Stimulated activated naive CD8-positive, alpha-beta T cell treated with anti-CD3 and anti-CD28 coated beads, Interleukin-15, amount 100 ng/mL, for 72 hours (primary cell): ENCODE data around the gene ZDHHC14.
"Not testable (repeated sequence)": the region's sequence is repeated elsewhere in the genome, so short reads cannot be mapped to it uniquely, and the experiment has no call there.

ENCODE experiments used
- ATAC-seq: fragments of 150-1000 bp; cut with Tn5 transposase; 2 replicates; pipeline ENCODE4 v1.10.0; 2021; ENCODE audit warnings: mild to moderate bottlenecking, moderate library complexity
- DNase-seq, 2 donors: peaks; one replicate each; pipeline ENCODE4 v3.0.0; 2021 to 2022
- H3K27ac Mint-ChIP-seq, 2 donors: one replicate each; pipeline ENCODE4 v1.8.0; 2022; ENCODE audit warnings: mild to moderate bottlenecking in 2 of 2, mixed read lengths in 2 of 2, moderate library complexity in 2 of 2
- H3K27me3 Mint-ChIP-seq: one replicate; pipeline ENCODE4 v1.8.0; 2022; ENCODE audit warnings: mixed read lengths
- H3K4me1 Mint-ChIP-seq: one replicate; pipeline ENCODE4 v1.8.0; 2022; ENCODE audit warnings: mild to moderate bottlenecking, mixed read lengths
- H3K4me3 Mint-ChIP-seq, 2 donors: one replicate each; pipeline ENCODE4 v1.8.0; 2022; ENCODE audit warnings: mild to moderate bottlenecking in 2 of 2, mixed read lengths in 2 of 2, moderate library complexity in 1 of 2
- H3K9me3 Mint-ChIP-seq, 2 donors: one replicate each; pipeline ENCODE4 v1.8.0; 2022; ENCODE audit warnings: mixed read lengths in 2 of 2

ZDHHC14 gene

GRCh38 chr6:157380779-157381561 is at the start of gene ZDHHC14:
ZDHHC14 (plus strand) TSS chr6:157381190.
- Mint-ChIP-seq H3K4me3 (peak within 1 kb of the TSS; percentile 87 to 89), H3K27ac (peak within 1 kb of the TSS; percentile 69 to 88), H3K4me1 (peaks cover 55% of the 10 kb centered on the region), H3K9me3 (no peaks in the 10 kb centered on the region), H3K27me3 (peaks cover 30% of the 10 kb centered on the region)
- peak; percentile 81 for ATAC-seq
- peak; percentile 87 to 90 for DNase-seq

DNA sequence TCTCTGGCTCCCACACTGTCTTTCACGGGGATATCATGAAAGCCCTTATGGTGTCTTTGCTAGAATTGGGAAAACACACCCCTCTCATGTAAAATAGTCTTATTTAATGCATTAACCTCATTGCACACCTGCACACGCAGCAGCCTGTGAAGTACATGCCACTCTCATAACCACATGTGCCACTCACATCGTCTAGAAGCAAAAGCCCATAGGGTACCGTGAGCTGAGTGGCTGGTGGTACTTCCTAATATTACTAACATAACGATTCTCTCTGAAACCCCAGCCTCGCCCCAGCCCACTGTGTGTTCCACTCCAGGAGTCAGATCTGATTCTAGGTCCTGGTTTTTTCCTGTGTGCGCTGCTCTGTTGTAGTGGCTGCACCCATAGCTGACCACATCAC is 48.2 kb upstream of the ZDHHC14 start:
- Mint-ChIP-seq H3K27me3 (peaks cover 63% of the 10 kb centered on the region), H3K4me1 (no peaks in the 10 kb centered on the region), H3K27ac (no peak overlapping the region), H3K9me3 (no peaks in the 10 kb centered on the region), H3K4me3 (no peak overlapping the region)
- ATAC-seq (no peak), DNase-seq (no peak)

DNA sequence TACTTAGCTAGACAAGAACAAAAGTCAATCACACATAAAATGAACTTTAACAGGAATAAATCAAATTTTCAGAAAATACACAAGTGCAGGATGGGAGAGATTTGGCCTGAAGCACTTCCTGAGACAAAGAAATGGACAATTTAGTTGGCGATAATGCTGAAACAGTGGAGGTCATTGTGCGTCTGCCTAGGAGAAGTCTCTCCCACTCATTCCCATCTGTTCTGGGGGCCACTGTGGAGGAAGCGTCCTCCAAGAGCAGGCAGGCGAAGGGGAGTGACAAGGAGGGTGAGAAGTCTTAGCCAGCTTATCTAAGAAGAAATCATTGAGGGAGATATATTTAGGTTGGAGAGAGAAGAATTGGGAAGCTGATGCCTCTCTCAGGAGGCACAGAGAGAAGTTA is 47.5 kb upstream of the ZDHHC14 start:
- ATAC-seq: no peak
- H3K4me1 Mint-ChIP-seq: no peaks in the 10 kb centered on the region
- H3K27me3 Mint-ChIP-seq: peaks cover 63% of the 10 kb centered on the region
- DNase-seq: no peak
- no peak overlapping the region for H3K27ac Mint-ChIP-seq
- H3K4me3 Mint-ChIP-seq: no peak overlapping the region
- H3K9me3 Mint-ChIP-seq: no peaks in the 10 kb centered on the region

DNA sequence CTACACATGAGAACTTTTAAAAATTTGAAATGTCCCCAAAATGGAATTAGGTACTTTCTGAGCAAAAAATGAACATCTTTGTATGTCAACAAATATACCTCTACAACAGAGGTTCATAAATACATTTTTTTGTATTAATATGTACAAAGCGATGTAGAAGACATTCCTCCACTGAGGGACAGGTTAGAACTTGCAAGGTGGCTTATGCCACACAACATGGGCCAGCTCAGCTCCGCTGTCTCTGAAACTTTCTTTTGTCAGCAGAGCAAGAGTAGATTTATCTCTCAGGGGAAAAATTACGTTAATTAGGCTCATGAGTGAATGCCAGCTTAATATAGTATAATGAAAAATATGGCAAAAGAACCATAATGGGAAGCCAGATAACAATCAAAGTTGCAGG is 47.0 kb upstream of the ZDHHC14 start:
- no peak for ATAC-seq
- H3K9me3 Mint-ChIP-seq: no peaks in the 10 kb centered on the region

DNA sequence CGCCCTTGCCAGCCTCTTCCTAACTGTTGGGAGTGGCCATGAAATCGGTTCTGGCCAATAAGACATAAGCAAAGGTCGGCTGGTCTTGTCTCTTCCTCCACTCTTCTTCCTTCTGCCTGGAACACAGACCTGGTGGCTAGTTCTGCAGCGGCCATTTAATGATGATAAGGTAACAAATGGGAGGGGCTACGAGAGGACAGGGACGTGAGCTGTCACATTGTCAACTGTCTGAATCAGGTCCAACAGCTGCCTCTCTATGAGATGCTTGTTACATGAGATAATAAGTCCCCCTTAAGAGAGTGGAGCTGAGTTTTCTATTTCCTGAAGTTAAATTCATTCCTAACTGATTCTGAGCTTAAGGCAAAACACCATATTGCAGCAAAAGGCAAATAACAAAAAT is 45.2 kb upstream of the ZDHHC14 start:
- peaks cover 56% of the 10 kb centered on the region for H3K27me3 Mint-ChIP-seq
- H3K9me3 Mint-ChIP-seq: no peaks in the 10 kb centered on the region
- no peaks in the 10 kb centered on the region for H3K4me1 Mint-ChIP-seq
- no peak for ATAC-seq
- DNase-seq: no peak
- no peak overlapping the region for H3K27ac Mint-ChIP-seq
- no peak overlapping the region for H3K4me3 Mint-ChIP-seq

More for the DNA sequence above, 47.0 kb upstream of the ZDHHC14 start:
- DNase-seq: no peak
- peaks cover 63% of the 10 kb centered on the region for H3K27me3 Mint-ChIP-seq
- no peak overlapping the region for H3K27ac Mint-ChIP-seq
- no peak overlapping the region for H3K4me3 Mint-ChIP-seq
- no peaks in the 10 kb centered on the region for H3K4me1 Mint-ChIP-seq

DNA sequence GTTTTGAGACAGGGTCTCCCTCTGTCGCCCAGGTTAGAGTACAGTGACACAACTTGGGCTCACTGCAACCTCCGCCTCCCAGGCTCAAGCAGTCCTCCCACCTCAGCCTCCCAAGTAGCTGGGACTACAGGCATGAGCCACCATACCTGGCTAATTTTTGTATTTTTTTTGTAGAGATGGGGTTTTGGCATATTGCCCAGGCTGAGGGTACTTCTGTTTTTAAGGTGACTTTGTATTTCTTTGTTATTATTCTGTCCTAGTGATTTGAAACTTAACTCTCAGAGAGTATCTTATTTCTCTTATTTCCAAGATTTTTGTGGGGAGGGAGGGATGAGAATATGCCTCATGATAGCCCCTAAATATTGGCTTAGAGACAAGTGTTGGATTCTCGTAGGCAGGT is 43.7 kb upstream of the ZDHHC14 start:
- peaks cover 70% of the 10 kb centered on the region for H3K27me3 Mint-ChIP-seq
- not testable (repeated sequence) for H3K9me3 Mint-ChIP-seq, H3K4me3 Mint-ChIP-seq, H3K4me1 Mint-ChIP-seq, DNase-seq, H3K27ac Mint-ChIP-seq, ATAC-seq

DNA sequence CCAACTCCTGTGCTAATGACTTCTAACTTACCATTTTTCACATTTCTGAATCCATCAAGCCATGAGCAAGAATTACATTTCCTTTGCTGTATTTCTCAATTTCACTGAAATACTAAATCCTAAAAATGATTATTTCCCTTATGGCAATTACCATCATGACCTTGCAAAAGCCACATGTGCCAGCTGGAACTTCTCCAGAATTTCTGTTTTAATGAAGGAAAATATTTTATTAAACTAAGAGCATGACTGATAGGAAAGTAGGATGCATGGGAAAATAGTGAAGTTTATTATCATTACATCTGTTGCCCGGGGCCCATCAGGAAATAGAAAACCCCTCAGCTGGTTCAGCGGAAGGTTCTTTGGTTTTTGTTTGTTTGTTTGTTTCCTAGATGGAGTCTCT is 43.2 kb upstream of the ZDHHC14 start:
- Mint-ChIP-seq H3K27ac (no peak overlapping the region), H3K4me3 (no peak overlapping the region), H3K9me3 (no peaks in the 10 kb centered on the region), H3K4me1 (no peaks in the 10 kb centered on the region), H3K27me3 (peaks cover 70% of the 10 kb centered on the region)
- no peak for DNase-seq
- no peak for ATAC-seq

DNA sequence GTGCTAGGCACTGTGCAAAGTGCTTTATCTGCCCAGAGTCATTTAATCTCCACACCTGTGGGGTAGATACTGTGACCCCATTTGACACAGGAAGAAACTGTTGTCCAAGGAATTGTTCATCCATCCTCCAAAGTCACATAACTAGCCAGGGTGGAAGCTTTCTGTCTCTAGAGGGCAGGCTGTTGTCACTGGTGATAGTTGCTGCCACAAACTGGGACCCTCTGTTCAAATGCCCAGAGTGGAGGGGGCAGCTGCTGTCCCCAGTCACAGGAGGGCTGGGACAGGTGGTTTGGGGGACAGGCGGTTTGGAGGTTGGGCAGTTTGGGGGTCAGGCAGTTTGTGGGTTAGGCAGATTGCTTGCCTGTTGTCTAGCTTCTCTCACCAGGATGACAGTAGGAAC is 41.6 kb upstream of the ZDHHC14 start:
- Mint-ChIP-seq H3K9me3 (no peaks in the 10 kb centered on the region), H3K4me3 (no peak overlapping the region), H3K27me3 (peaks cover 68% of the 10 kb centered on the region), H3K27ac (no peak overlapping the region), H3K4me1 (no peaks in the 10 kb centered on the region)
- DNase-seq: no peak
- ATAC-seq: no peak

- no peak overlapping the region for H3K27ac Mint-ChIP-seq
- no peaks in the 10 kb centered on the region for H3K4me1 Mint-ChIP-seq
- no peak overlapping the region for H3K4me3 Mint-ChIP-seq
- DNase-seq (no peak), ATAC-seq (no peak)
- peaks cover 74% of the 10 kb centered on the region for H3K27me3 Mint-ChIP-seq
- H3K9me3 Mint-ChIP-seq: peaks cover 0 to 4% of the 10 kb centered on the region in 2 donors
Observed at GRCh38 chr6:157343732-157344131, 37.3 kb upstream of the ZDHHC14 start.

DNA sequence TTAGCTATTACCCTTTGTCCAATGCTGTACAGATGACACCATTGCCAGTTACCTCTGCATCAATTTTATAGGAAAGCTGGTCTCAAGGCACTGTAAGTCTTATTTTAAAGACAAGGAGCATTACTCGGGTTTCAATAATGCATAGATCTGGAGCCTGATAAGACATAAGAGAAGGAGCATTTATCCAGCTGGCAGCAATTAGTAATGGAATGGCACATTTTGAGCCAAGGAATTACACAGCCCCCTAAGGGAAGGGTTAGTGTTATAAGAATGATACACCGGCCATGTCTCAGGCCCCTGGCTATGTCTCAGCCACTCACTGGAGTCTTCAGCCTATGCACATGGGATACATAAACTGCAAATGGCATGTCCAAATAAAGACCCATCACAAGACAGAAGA is 34.6 kb upstream of the ZDHHC14 start:
- ATAC-seq (no peak), DNase-seq (no peak)
- H3K9me3 Mint-ChIP-seq: peaks cover 0 to 4% of the 10 kb centered on the region in 2 donors
- no peak overlapping the region for H3K4me3 Mint-ChIP-seq
- H3K27me3 Mint-ChIP-seq: peaks cover 83% of the 10 kb centered on the region
- H3K4me1 Mint-ChIP-seq: no peaks in the 10 kb centered on the region
- H3K27ac Mint-ChIP-seq: no peak overlapping the region

GRCh38 chr6:157358287-157358686 is 22.7 kb upstream of the ZDHHC14 start:
- no peak for DNase-seq
- H3K9me3 Mint-ChIP-seq: no peaks in the 10 kb centered on the region
- ATAC-seq: no peak
- no peaks in the 10 kb centered on the region for H3K4me1 Mint-ChIP-seq
- H3K27ac Mint-ChIP-seq: no peak overlapping the region
- H3K4me3 Mint-ChIP-seq: no peak overlapping the region
- H3K27me3 Mint-ChIP-seq: peaks cover 50% of the 10 kb centered on the region

DNA sequence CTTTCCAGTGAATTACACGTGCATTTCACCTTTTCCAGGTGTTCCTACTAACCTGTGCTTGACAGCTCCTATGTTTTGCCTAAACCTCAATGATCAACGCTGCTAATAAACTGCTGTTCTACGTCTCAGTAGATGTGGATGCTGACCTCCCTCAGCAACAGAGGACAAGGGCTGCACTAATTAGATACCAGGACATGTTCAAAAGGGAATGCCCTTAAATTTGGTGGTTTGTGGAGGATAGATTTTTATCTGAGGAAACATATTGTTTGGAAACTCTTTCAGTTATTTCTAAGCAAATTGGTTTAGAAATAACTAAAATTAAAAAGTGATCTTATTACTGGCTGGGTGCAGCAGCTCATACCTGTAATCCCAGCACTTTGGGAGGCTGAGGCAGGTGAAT is 19.1 kb upstream of the ZDHHC14 start:
- no peaks in the 10 kb centered on the region for H3K4me1 Mint-ChIP-seq
- ATAC-seq: no peak
- DNase-seq: no peak
- H3K27ac Mint-ChIP-seq: no peak overlapping the region
- H3K9me3 Mint-ChIP-seq: no peaks in the 10 kb centered on the region
- no peak overlapping the region for H3K4me3 Mint-ChIP-seq
- H3K27me3 Mint-ChIP-seq: peaks cover 59% of the 10 kb centered on the region

DNA sequence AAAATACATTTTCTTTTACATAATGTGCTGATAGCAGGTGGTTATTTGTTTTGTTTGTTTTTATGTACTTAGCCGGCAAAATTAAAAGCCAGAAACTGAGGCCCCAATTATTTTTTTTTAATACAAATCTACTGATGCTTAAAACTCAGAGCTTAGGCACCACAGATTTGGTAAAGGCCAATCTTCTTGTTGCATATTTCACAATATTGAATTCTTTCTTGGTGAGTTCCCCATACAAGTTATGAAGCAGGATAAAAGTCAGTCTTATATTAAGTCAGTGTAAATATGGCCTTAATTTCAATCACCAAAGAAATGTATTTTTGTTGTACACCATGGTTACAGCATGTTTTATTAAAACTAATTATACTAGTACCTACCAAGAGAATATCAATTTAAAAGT is 16.3 kb upstream of the ZDHHC14 start:
- H3K27me3 Mint-ChIP-seq: peaks cover 48% of the 10 kb centered on the region
- DNase-seq: no peak
- peaks cover 17% of the 10 kb centered on the region for H3K4me1 Mint-ChIP-seq
- no peak overlapping the region for H3K4me3 Mint-ChIP-seq
- no peak for ATAC-seq
- H3K27ac Mint-ChIP-seq: no peak overlapping the region
- H3K9me3 Mint-ChIP-seq: no peaks in the 10 kb centered on the region

DNA sequence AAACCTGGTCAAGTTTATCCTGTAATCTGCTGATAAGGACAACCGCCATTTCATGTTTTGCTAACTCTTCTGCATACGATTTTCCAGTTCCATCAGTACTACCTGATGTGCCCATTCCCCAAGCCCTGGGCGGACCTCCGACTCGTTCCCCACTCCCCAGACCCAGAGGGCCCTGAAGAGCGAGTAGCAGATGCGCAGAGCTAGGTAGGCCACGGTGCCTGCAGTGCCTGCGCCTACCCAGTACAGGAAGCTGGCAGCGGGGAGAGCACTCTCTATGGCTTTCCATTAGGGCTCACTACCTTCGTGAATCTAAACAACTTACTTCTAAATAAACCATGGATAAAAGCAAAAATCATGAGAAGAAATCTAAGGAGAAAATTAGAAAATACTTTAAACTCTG is 14.3 kb upstream of the ZDHHC14 start:
- Mint-ChIP-seq H3K4me1 (peaks cover 25% of the 10 kb centered on the region), H3K4me3 (no peak overlapping the region), H3K27me3 (peaks cover 59% of the 10 kb centered on the region), H3K27ac (no peak overlapping the region), H3K9me3 (no peaks in the 10 kb centered on the region)
- DNase-seq (no peak), ATAC-seq (no peak)

DNA sequence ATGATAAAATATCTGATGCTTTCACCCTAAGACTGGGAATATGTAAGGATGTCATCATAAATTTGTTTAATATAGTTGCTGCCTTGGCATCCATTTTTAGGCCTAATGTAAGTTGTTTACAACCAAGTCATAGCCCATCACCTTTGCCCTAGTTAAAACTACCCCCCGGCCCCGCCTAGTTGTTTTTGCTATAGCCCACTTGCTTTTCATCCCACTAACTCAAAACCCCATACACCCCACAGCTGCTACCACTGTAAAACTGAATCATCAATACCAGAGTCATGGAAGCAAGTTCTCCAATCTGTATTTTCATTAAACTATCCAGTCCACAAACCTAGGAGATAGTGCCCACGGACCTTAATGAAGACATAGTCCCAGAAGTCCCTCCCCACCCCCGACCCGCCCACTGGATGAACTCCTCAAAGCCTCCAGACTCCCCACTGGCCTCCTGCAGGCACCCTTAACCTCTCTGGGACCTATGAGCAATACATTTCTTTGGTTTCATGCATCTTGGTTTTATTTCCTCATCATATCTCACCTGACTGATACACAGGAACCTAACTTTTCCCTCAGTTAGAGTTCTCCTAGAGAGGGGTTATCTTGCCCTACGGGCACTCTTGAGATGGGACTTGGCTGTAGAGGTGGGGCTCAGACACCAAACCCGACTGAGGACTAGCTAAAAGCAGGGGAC is 12.5 kb upstream of the ZDHHC14 start:
- peaks cover 25% of the 10 kb centered on the region for H3K4me1 Mint-ChIP-seq
- peak; percentile 70 for ATAC-seq
- no peaks in the 10 kb centered on the region for H3K9me3 Mint-ChIP-seq
- H3K27me3 Mint-ChIP-seq: peaks cover 55% of the 10 kb centered on the region
- peak overlapping the region; percentile 17 to 58 for H3K4me3 Mint-ChIP-seq
- no peak for DNase-seq
- peak overlapping the region; percentile 67 to 86 for H3K27ac Mint-ChIP-seq

DNA sequence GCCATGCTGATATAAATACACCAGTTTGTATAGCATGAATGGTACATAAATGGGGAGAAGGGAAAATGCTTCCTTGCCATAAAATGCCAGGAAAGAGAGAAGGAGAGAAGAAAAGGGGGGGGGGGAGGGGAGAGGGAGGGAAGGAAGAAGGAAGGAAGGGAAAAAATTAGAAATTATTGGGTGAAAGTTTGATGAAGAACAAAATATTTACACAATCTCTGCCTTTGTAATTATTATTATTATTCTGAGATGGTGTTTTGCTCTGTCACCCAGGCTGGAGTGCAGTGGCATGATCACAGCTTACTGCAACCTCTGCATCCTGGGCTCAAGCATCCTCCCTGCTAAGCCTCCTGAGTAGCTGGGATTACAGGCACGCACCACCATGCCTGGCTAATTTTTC is 10.2 kb upstream of the ZDHHC14 start:
- Mint-ChIP-seq H3K4me3 (no peak overlapping the region), H3K9me3 (no peaks in the 10 kb centered on the region), H3K27ac (peak overlapping the region in 1 of 2 donors; percentile 27), H3K4me1 (peaks cover 25% of the 10 kb centered on the region), H3K27me3 (peaks cover 44% of the 10 kb centered on the region)
- ATAC-seq (no peak), DNase-seq (no peak)
